ENCODE data around the gene ACTMAP. TPM values are rescaled to one million over a fixed set of nuclear protein-coding genes. Genes with fewer than 3 reads are reported as not detected.
"Not testable (repeated sequence)": the region's sequence is repeated elsewhere in the genome, so short reads cannot be mapped to it uniquely, and the experiment has no call there.

Gene ACTMAP
- polyA plus RNA-seq, 1 donor, result 18.5 TPM

DNA sequence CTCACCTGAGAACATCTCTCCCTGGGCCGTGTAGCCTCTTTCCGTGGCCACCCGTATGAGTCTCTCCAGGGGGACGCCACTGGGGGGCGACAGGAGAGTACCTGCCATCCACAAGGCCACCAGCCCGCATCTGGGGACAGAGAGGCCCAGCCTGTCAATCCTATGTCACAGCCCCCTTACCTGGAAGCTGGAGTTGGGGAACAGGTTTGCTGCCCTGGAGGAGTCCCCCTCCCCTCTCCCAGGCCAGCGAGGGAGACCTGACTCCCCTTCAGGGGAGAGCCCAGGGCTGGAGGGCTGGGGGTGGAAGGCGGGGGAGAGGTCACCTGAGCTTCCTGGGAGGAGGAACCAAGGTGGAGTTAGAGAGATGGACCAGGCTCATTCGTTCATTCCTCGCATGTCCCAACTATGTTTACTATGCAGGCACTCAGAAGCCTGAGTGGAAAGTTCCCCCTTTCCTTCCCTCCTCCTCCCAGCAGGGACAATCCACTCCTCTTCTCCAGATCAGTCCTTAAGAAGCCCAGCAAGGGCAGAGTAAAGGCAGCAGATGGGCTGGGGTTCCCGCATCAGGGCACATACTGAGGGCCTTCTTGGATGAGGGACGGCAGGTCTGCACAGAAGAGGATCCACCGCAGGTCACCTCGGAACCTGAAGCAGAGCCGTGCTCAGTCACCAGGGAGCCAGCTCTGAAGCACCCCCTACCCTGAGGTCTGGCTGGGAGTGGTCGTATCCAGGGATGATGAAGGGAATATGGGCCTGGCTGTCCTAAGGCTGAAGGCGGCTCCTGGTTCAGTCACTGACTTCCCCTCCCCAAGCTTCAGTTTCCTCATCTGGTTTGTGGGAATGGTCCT is 5.5 kb downstream of the ACTMAP start:
- DNase-seq, result peak; percentile 10

- no peak for DNase-seq
Observed at GRCh38 chr19:40743926-40744325, 6.4 kb downstream of the ACTMAP start.

DNA sequence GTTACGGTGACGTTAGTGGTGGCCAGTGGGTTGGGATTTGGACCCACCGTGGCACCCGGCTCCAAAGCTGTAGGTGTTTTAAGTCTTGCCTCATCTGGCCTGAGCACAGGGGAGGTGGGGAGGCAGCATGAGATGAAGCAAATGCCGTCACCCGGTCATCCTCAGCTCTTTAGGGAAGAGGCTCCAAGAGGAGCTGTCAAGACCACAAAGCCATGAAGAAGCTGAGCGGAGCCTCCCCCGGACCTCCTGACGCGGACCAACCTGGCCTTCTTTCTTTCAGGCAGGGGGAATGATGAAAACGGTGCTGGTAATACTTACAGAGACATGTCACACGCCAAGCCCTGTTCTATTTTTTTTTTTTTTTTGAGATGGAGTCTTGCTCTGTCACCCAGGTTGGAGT is 7.4 kb downstream of the ACTMAP start:
- no peak for DNase-seq

- DNase-seq, result no peak
Observed at GRCh38 chr19:40742477-40742876, 7.8 kb downstream of the ACTMAP start.

DNA sequence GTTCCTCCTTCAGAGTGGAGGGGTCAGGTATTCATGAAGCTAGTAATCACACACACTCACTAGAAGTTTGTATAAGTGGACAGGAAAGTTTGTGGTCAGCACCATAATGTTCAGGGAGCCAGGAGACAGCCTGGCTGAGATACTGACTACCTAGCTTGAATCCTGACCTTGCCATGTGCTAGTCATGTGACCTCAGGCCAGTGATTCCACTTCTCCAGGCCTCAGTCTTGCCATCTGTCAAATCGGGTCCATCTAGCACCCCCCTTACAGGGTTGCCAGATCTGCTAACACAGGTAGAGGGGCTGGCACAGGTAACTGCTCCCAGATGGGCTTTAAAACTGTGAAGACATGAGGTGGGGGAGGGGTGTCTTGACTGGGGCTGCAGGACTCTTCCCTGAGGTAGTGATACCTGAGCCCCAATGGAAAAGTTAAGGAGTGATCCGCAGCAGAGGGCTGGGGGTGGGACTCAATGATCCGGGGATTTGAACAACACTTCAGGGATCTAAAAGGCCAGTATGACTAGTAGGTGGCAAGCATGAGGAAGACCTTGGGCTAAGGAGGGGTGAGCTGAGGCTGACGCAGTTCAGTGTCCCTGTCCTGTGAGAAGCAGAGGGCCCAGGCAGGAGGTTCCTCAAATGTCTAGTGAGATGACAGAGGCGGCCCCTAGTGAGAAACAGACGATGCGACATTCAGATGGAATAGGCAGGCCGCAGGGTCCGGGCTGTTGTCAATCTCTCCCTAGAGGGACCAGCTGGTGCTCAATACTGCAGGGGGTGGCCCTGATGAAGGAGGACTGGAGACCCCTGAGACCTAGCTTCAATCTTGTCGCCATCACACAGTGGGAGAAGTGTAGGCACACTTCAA is 8.5 kb downstream of the ACTMAP start:
- DNase-seq, result no peak

DNA sequence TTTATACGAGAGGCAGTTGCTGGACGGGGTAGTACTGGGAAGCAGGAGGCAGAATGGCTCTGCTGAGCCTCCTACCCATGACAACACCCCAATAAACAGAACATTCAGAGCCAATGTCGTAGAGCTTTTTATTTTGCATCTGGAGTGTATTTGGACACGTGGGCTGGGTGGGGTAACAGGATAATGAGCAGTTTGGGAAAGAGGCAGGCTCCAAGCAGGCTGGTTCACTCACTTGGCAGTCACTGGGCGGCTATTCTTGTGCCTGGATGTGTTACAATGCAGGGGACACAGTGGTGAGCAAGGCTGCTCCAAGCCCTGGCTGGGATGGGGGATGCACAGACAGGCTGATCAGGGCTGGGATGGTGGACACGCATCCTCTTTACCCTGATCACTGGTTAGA is 9.5 kb downstream of the ACTMAP start:
- no peak for DNase-seq

DNA sequence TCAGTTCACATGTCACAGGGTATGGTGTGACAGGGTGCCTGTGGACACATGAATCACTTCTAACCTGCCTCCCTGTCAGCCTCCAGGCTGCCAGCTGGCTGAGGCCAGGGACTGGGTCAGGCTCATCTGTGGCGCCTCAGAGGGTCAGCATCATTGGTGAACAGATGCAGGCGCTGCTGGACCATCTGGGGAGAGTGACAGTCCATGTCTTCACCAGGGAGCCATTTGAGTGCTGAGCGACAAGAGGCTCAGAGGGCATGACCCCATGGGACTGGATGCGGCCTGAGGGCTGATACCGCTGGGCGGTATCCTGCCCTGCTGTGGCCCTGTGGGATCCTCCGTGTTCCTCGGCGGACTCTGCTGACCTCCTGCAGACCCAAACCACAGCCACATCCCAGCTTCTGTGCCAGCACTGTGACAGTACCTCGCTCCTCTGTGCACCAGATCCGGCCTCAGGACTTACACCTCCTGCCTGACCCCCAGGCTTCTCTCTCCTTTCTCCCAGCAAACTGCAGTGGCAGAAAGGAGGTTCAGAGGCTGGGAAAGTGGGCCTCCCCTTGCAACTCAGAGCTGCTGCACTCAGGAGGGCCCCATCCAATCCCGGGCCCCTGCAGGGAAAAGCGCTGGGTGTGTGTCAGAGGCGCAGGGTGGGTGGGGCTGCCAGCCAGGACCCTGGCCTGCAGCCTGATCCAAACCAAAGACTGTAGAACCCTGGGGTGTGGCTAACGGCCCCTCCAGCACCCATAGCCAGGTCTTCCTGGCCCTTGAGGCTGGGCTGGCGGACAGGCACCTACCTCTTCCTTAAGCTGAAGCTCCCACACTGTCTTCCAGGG is 10.2 kb downstream of the ACTMAP start:
- no peak for DNase-seq

DNA sequence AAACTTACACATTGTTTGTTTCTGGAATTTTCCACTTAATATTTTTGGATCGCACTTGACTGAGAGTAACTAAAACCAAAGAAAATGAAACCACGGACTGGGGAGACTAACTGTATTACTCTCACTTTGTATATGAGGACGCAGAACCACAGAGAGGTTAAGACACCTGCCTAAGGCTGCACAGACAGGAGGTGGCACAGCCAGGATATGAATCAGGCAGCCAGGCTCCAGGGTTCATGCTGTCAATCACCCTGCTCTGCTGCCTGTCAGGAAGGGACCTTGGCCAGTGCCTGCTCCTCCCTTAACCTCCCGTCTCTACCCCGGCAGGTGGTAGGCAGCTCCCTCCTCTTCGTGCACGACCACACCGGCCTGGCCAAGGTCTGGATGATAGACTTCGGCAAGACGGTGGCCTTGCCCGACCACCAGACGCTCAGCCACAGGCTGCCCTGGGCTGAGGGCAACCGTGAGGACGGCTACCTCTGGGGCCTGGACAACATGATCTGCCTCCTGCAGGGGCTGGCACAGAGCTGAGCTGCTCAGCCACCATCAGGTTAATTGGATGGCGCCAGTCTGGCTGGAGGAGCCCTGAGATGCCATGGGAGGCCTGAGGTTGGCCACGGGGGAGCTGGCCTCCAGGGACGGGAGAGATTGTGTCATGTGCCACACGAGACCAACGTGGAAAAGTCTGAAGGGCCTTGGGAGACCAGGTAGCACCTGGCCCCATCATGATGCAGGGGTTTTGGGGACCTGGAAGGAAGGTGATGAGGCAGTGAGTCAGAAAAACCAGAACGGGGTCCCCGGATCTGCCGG is 11.0 kb downstream of the ACTMAP start:
- DNase-seq, result no peak

GRCh38 chr19:40737102-40737644 is 13.1 kb downstream of the ACTMAP start:
- DNase-seq, result no peak

- DNase-seq, result no peak
Observed at GRCh38 chr19:40736661-40737060, 13.6 kb downstream of the ACTMAP start.

GRCh38 chr19:40735013-40735771 is 15.1 kb downstream of the ACTMAP start:
- DNase-seq, result no peak

GRCh38 chr19:40733149-40733548 is 17.1 kb downstream of the ACTMAP start:
- no peak for DNase-seq

DNA sequence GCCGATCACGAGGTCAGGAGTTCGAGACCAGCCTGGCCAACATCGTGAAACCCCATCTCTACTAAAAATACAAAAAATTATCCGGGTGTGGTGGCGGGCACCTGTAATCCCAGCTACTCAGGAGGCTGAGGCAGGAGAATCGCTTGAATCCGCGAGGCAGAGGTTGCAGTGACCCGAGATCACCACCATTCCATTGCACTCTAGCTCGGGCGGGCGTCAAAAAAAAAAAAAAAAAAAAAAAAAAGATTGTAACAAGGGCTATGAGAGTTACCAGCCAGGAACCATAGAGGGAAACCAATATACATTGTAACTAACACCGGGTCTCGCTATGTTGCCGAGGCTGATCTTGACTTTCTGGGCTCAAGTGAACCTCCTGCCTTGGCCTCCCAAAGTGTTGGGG is 18.0 kb downstream of the ACTMAP start:
- not testable (repeated sequence) for DNase-seq

GRCh38 chr19:40730065-40730464 is 20.2 kb downstream of the ACTMAP start:
- DNase-seq, result not testable (repeated sequence)

GRCh38 chr19:40726279-40726678 is 24.0 kb downstream of the ACTMAP start:
- no peak for DNase-seq

- no peak for DNase-seq
Observed at GRCh38 chr19:40724855-40725254, 25.4 kb downstream of the ACTMAP start.

- no peak for DNase-seq
Observed at GRCh38 chr19:40724315-40724714, 26.0 kb downstream of the ACTMAP start.

GRCh38 chr19:40723661-40724254 is 26.5 kb downstream of the ACTMAP start:
- no peak for DNase-seq

- no peak for DNase-seq
Observed at GRCh38 chr19:40721936-40722661, 28.2 kb downstream of the ACTMAP start.

Data from left kidney (tissue), 2 donors.